Activated naive CD4-positive, alpha-beta T cell treated with anti-CD3 and anti-CD28 coated beads, Interleukin-2, amount 50 U/mL, for 72 hours (primary cell): ENCODE measurements around the gene TUBB1. TPM values are rescaled to one million over a fixed set of nuclear protein-coding genes. Genes with fewer than 3 reads are reported as not detected.

ENCODE experiments used
- ATAC-seq, 2 donors: fragments of 150-1000 bp; cut with Tn5 transposase; 2 replicates each; pipeline ENCODE4 v1.10.0; 2021; ENCODE audit warnings: mild to moderate bottlenecking in 2 of 2, moderate library complexity in 2 of 2
- DNase-seq, 2 donors: peaks; one replicate each; pipeline ENCODE4 v3.0.0; 2021 to 2022; ENCODE audit warnings: low spot score in 2 of 2
- H3K27ac Mint-ChIP-seq, 2 donors: one replicate each; pipeline ENCODE4 v1.8.0; 2022; ENCODE audit warnings: mild to moderate bottlenecking in 2 of 2, mixed read lengths in 2 of 2
- H3K36me3 Mint-ChIP-seq, 2 donors: one replicate each; pipeline ENCODE4 v1.8.0; 2022; ENCODE audit warnings: mixed read lengths in 2 of 2
- H3K9me3 Mint-ChIP-seq, 2 donors: one replicate each; pipeline ENCODE4 v1.8.0; 2022; ENCODE audit warnings: mixed read lengths in 2 of 2
- total RNA-seq, 2 donors: library from RNA; stranded (reverse); gene quantifications; one replicate each; pipeline ENCODE4 v1.2.3, GENCODE V29; 2022

The TUBB1 gene
- total RNA-seq, 2 donors from 2014 or later = 0.09 TPM; not detected in 1

DNA sequence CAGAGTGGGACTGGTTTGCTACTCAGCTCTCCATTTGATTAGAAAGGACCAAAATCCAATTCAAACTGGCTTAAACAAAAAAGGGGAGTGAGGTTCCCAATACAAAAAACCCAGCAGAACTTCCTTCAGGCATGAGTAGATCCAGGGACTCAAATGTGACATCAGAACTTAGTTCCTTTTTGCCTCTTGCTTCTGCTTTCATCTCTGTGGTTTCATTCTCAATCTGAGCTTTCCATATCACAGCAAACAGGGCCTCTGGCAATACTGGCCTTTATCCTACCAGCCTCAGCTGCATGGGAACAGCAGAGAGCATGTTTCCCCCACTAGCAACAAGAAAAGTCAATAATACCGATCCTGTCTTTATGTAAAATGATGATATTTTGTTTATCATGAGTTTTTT lies 52.0 kb downstream of the TUBB1 start:
- peak in 1 of 2 donors; percentile 44 for ATAC-seq
- Mint-ChIP-seq H3K9me3 (no peaks in the 10 kb centered on the region), H3K36me3 (no peaks in the 10 kb centered on the region), H3K27ac (no peak overlapping the region)
- DNase-seq = no peak

DNA sequence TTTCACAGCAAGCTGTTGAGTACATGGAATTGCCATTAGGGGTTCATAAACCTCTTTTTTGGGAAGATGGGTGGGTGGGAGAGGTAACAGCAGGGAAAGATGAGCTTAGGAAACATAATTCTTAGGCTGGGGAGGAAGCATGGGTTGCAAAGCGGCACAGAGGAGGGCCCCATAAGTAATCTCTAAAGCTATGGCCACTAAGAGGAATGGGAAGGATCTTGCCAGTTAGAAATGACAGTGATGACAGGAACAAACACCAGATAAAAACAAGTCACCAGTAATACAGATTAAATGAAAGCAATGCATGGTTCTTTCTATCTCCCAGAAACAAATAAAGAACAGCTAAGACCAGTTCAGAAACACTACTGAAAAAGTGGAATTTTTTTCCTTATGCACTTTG lies 54.4 kb downstream of the TUBB1 start:
- DNase-seq (no peak), ATAC-seq (no peak)
- H3K27ac Mint-ChIP-seq = no peak overlapping the region
- H3K9me3 Mint-ChIP-seq = no peaks in the 10 kb centered on the region
- no peaks in the 10 kb centered on the region for H3K36me3 Mint-ChIP-seq

DNA sequence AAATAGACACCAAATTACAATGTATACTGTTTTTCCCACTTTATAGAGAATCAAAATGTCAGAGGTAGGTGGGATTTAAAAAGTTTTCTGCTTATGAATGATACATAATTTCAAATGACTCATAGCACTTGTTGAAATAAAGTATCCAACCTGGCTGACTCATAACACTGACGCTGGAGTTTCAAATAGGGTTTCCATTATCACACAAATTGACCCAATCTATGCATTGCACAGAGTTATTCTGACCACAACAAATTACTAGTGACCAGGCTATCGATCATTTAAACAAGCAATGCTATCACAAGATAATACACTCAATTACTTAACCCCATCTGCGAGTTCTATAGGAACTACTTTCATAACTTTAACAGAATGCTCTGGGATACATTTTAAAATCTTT lies 55.2 kb downstream of the TUBB1 start:
- no peaks in the 10 kb centered on the region for H3K9me3 Mint-ChIP-seq
- DNase-seq = no peak

DNA sequence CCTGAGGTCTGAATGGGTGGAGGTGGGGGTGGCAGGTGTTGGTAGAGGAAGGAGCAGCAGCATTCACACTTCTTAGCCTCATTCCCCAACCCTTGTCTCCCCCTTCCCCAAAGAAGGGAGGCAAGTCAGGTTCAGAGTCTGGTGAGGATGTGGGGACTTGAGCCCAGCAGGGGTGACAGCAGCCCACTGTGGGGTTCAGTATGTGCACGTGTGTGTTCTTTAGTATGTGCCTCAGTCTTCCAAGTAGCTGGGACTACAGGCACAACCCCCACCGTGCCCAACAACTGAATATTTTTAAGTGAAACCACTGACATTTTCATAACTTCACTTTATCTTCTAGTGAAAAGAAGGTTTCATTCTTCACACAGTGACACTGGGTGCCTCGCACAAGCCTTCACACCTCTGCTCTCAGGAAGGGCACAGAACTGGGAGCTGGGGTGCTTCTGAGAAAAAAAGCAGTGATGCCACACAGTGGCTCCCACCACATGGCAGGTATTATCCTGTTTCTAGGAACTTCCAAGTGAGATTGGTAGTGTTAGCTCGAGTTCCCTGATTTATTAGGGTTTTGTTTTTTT lies 56.8 kb downstream of the TUBB1 start:
- DNase-seq = no peak
- no peaks in the 10 kb centered on the region for H3K36me3 Mint-ChIP-seq
- peak; percentile 44 to 65 for ATAC-seq
- H3K27ac Mint-ChIP-seq = no peak overlapping the region
- H3K9me3 Mint-ChIP-seq = no peaks in the 10 kb centered on the region

More for the DNA sequence above, 55.2 kb downstream of the TUBB1 start:
- peak; percentile 75 to 87 for ATAC-seq
- no peaks in the 10 kb centered on the region for H3K36me3 Mint-ChIP-seq
- no peak overlapping the region for H3K27ac Mint-ChIP-seq

Other genes starting within 250 kb of the TUBB1 start
- 1 to 10 TPM; 3.0 to 3.4 TPM for gene GNAS-AS1, start 168.5 kb upstream of the TUBB1 start, total RNA-seq
- gene GNAS, start 166.7 kb upstream of the TUBB1 start, total RNA-seq = 100 to 1,000 TPM; 624 to 863 TPM
- gene NELFCD, start 38.2 kb upstream of the TUBB1 start, total RNA-seq = 100 to 1,000 TPM; 123 to 159 TPM
- 10 to 100 TPM; 36.3 to 37.1 TPM for gene CTSZ, start 12.2 kb upstream of the TUBB1 start, total RNA-seq
- 10 to 100 TPM; 63.2 to 76.7 TPM for gene ATP5F1E, start 12.9 kb downstream of the TUBB1 start, total RNA-seq
- 100 to 1,000 TPM; 118 to 170 TPM for gene PRELID3B, start 23.4 kb downstream of the TUBB1 start, total RNA-seq
- 10 to 100 TPM in 1 of 2 donors, 1 to 10 TPM in 1; 6.6 to 12.7 TPM for gene ZNF831, start 144.4 kb downstream of the TUBB1 start, total RNA-seq